ENCODE results near the gene NADK.

GRCh38 chr1:1804301-1804700, 26.0 kb upstream of the NADK start:
- no peak for TF ChIP-seq CTCF (IDR thresholded peaks at IDR 0.05)
- TF ChIP-seq POLR2A (IDR thresholded peaks at IDR 0.05; ENCODE audit: low read depth): no peak
- no peak for TF ChIP-seq EP300 (IDR thresholded peaks at IDR 0.05)
- TF ChIP-seq POLR2AphosphoS5 (IDR thresholded peaks at IDR 0.05): no peak

Measured in esophagus muscularis mucosa (tissue), 4 donors.